OCI-LY3 (cell line): ENCODE measurements around the gene TNK1.

Source experiments
- H2AFZ ChIP-seq: fragments of 200-600, 300-600 bp; shearing (Covaris generic); 2 replicates; pipeline ENCODE4 v1.6.0; 2014; ENCODE audit warnings: antibody characterized with exemption, low read depth, low read length
- H3K27ac ChIP-seq: fragments of 200-600, 300-600 bp; sonication (generic); 2 replicates; pipeline ENCODE4 v1.5.1; 2014; ENCODE audit warnings: mild to moderate bottlenecking, low read length, moderate library complexity, mixed read lengths
- H3K27me3 ChIP-seq: fragments of 200-600, 300-600 bp; sonication (generic); 2 replicates; pipeline ENCODE4 v1.6.1; 2014; ENCODE audit warnings: low read depth, low read length, mixed read lengths
- H3K36me3 ChIP-seq: fragments of 200-600, 300-600 bp; sonication (generic); replicated peaks from 2 replicates; pipeline ENCODE3; 2014; ENCODE audit warnings: low read depth, low read length, mixed read lengths
- H3K4me1 ChIP-seq: fragments of 300-600, 200-600 bp; sonication (generic); 2 replicates; pipeline ENCODE4 v1.6.1; 2014; ENCODE audit warnings: low read length, mixed read lengths
- H3K4me2 ChIP-seq: fragments of 200-600, 300-600 bp; sonication (generic); 2 replicates; pipeline ENCODE4 v1.6.1; 2014; ENCODE audit warnings: low read length, mixed read lengths
- H3K4me3 ChIP-seq: fragments of 300-600, 200-600 bp; sonication (generic); 2 replicates; pipeline ENCODE4 v1.5.1; 2014; ENCODE audit warnings: antibody characterized with exemption, mild to moderate bottlenecking, low read length, moderate library complexity
- H3K79me2 ChIP-seq: fragments of 300-600, 200-600 bp; shearing (Covaris generic); 2 replicates; pipeline ENCODE4 v1.6.1; 2014; ENCODE audit warnings: mild to moderate bottlenecking, low read length, mixed read lengths
- H3K9ac ChIP-seq: fragments of 300-600, 200-600 bp; shearing (Covaris generic); 2 replicates; pipeline ENCODE4 v1.6.0; 2014; ENCODE audit warnings: mild to moderate bottlenecking, low read length, moderate library complexity
- H3K9me3 ChIP-seq: fragments of 200-600, 300-600 bp; shearing (Covaris generic); 2 replicates; pipeline ENCODE4 v1.6.1; 2014; ENCODE audit warnings: low read length, mixed read lengths; ENCODE audit not compliant: insufficient read depth
- H4K20me1 ChIP-seq: fragments of 200-600, 300-600 bp; sonication (generic); 2 replicates; pipeline ENCODE4 v1.6.1; 2016; ENCODE audit warnings: low read length, mixed read lengths; ENCODE audit not compliant: insufficient read depth
- EZH2phosphoT487 ChIP-seq: fragments of 200-600 bp; shearing (Covaris generic); IDR thresholded peaks from 2 replicates; pipeline ENCODE4 v1.6.1; 2018; ENCODE audit warnings: antibody characterized with exemption, mixed run types, low read depth
- TF ChIP-seq, protein P1 (sequence below): fragments of 200-600, 300-600 bp; sonication (generic); IDR thresholded peaks from 2 replicates; pipeline ENCODE4 v1.5.1; 2014; ENCODE audit warnings: antibody characterized with exemption, low read length, low read depth

The TNK1 gene

GRCh38 chr17:7356072-7356549, 24.8 kb upstream of the TNK1 start:
- Histone ChIP-seq H3K4me3 (peak overlapping the region; percentile 53), H3K9me3 (no peaks in the 10 kb centered on the region), H4K20me1 (no peaks in the 10 kb centered on the region), H3K27me3 (no peaks in the 10 kb centered on the region), H3K79me2 (no peaks in the 10 kb centered on the region), H3K4me2 (peak overlapping the region; percentile 60), H3K27ac (no peak overlapping the region), H3K4me1 (peaks cover 11% of the 10 kb centered on the region), H2AFZ (no peak overlapping the region), H3K36me3 (no peaks in the 10 kb centered on the region), H3K9ac (no peak overlapping the region)
- TF ChIP-seq EZH2phosphoT487: no peak
- TF ChIP-seq, protein P1, sequence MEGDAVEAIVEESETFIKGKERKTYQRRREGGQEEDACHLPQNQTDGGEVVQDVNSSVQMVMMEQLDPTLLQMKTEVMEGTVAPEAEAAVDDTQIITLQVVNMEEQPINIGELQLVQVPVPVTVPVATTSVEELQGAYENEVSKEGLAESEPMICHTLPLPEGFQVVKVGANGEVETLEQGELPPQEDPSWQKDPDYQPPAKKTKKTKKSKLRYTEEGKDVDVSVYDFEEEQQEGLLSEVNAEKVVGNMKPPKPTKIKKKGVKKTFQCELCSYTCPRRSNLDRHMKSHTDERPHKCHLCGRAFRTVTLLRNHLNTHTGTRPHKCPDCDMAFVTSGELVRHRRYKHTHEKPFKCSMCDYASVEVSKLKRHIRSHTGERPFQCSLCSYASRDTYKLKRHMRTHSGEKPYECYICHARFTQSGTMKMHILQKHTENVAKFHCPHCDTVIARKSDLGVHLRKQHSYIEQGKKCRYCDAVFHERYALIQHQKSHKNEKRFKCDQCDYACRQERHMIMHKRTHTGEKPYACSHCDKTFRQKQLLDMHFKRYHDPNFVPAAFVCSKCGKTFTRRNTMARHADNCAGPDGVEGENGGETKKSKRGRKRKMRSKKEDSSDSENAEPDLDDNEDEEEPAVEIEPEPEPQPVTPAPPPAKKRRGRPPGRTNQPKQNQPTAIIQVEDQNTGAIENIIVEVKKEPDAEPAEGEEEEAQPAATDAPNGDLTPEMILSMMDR: peak; percentile 75

GRCh38 chr17:7356756-7357155, 24.1 kb upstream of the TNK1 start:
- H3K9ac ChIP-seq: no peak overlapping the region
- no peak overlapping the region for H3K4me3 ChIP-seq
- peaks cover 11% of the 10 kb centered on the region for H3K4me1 ChIP-seq
- no peaks in the 10 kb centered on the region for H3K79me2 ChIP-seq
- H3K36me3 ChIP-seq: no peaks in the 10 kb centered on the region
- H3K4me2 ChIP-seq: no peak overlapping the region
- no peak overlapping the region for H3K27ac ChIP-seq
- no peaks in the 10 kb centered on the region for H3K27me3 ChIP-seq
- TF ChIP-seq EZH2phosphoT487: no peak
- TF ChIP-seq, protein P1: no peak
- no peaks in the 10 kb centered on the region for H4K20me1 ChIP-seq
- no peak overlapping the region for H2AFZ ChIP-seq
- no peaks in the 10 kb centered on the region for H3K9me3 ChIP-seq

- peaks cover 11% of the 10 kb centered on the region for H3K4me1 ChIP-seq
- no peaks in the 10 kb centered on the region for H3K27me3 ChIP-seq
- H3K36me3 ChIP-seq: no peaks in the 10 kb centered on the region
- no peaks in the 10 kb centered on the region for H3K79me2 ChIP-seq
- H3K9me3 ChIP-seq: no peaks in the 10 kb centered on the region
- H3K9ac ChIP-seq: no peak overlapping the region
- no peaks in the 10 kb centered on the region for H4K20me1 ChIP-seq
- no peak overlapping the region for H3K4me3 ChIP-seq
- H2AFZ ChIP-seq: no peak overlapping the region
- TF ChIP-seq, protein P1: no peak
- no peak for TF ChIP-seq EZH2phosphoT487
- H3K4me2 ChIP-seq: no peak overlapping the region
- no peak overlapping the region for H3K27ac ChIP-seq
These were observed 23.5 kb upstream of the TNK1 start for GRCh38 chr17:7357381-7357780.

- Histone ChIP-seq H3K9me3 (no peaks in the 10 kb centered on the region), H3K79me2 (no peaks in the 10 kb centered on the region), H3K4me2 (no peak overlapping the region), H2AFZ (no peak overlapping the region), H3K4me3 (no peak overlapping the region), H3K9ac (no peak overlapping the region), H3K27me3 (no peaks in the 10 kb centered on the region), H3K4me1 (no peaks in the 10 kb centered on the region), H4K20me1 (no peaks in the 10 kb centered on the region), H3K27ac (no peak overlapping the region), H3K36me3 (no peaks in the 10 kb centered on the region)
- no peak for TF ChIP-seq EZH2phosphoT487
- TF ChIP-seq, protein P1: no peak
These were observed 19.0 kb upstream of the TNK1 start for GRCh38 chr17:7361906-7362305.
